SK-N-SH (cell line): ENCODE measurements around the gene HIGD1C. TPM values are rescaled to one million over a fixed set of nuclear protein-coding genes. Genes with fewer than 3 reads are reported as not detected.
A peak's percentile ranks its signal among the peaks of the same experiment; 100 is the strongest.

Experiments
- CTCF ChIA-PET: fragments of 300-600, 350-600 bp; formaldehyde crosslinking; extraction: SDS; loops from one replicate; lab custom pipeline; 2021; lab: Yijun Ruan, JAX
- POLR2A ChIA-PET: fragments of 350-600 bp; sonication (Branson Sonifier 250); formaldehyde crosslinking; extraction: SDS; loops from one replicate; lab custom pipeline; 2020; ENCODE audit warnings: antibody characterized with exemption, inconsistent platforms; lab: Yijun Ruan, JAX
- DNase-seq: peaks from one replicate; pipeline ENCODE4 v3.0.0; 2012
- H2AFZ ChIP-seq: fragments of 200-600 bp; sonication (generic); 2 replicates; pipeline ENCODE4 v1.8.1; 2016; ENCODE audit warnings: antibody characterized with exemption, mild to moderate bottlenecking, low read depth
- H3F3A ChIP-seq: fragments of 200-600 bp; sonication (generic); replicated peaks from 2 replicates; pipeline ENCODE3; 2016; ENCODE audit warnings: antibody characterized with exemption, mild to moderate bottlenecking; ENCODE audit not compliant: insufficient read depth
- H3K27ac ChIP-seq, 2 experiments: fragments of 200-500 bp in 1 of 2; fragments of 200-600 bp in 1 of 2; sonication (Bioruptor generic) in 1 of 2; sonication (generic), shearing (Covaris generic) in 1 of 2; 2 replicates each; pipeline versions ENCODE4 v1.5.1 to v1.6.1; 2014 to 2016; ENCODE audit warnings: low read depth in 2 of 2, inconsistent platforms in 1 of 2, low read length in 1 of 2, mild to moderate bottlenecking in 1 of 2, mixed read lengths in 1 of 2
- H3K27me3 ChIP-seq: fragments of 200-600 bp; sonication (generic), shearing (Covaris generic); 2 replicates; pipeline ENCODE4 v1.6.1; 2016; ENCODE audit warnings: mixed run types; ENCODE audit not compliant: insufficient read depth
- H3K36me3 ChIP-seq, 2 experiments: fragments of 200-500 bp in 1 of 2; fragments of 200-600 bp in 1 of 2; sonication (Bioruptor generic) in 1 of 2; sonication (generic) in 1 of 2; replicated peaks in 1 of 2; 2 replicates each; pipeline versions ENCODE3 to v1.5.1; 2014 to 2016; ENCODE audit warnings: low read length in 1 of 2, mild to moderate bottlenecking in 1 of 2; ENCODE audit not compliant: insufficient read depth in 2 of 2, control insufficient read depth in 1 of 2
- H3K4me1 ChIP-seq, 2 experiments: fragments of 200-500 bp in 1 of 2; fragments of 200-600 bp in 1 of 2; sonication (Bioruptor generic) in 1 of 2; sonication (generic), shearing (Covaris generic) in 1 of 2; 2 replicates each; pipeline versions ENCODE4 v1.5.1 to v1.6.1; 2014 to 2016; ENCODE audit warnings: low read depth in 1 of 2, low read length in 1 of 2, mixed run types in 1 of 2; ENCODE audit not compliant: insufficient read depth in 2 of 2, control insufficient read depth in 1 of 2
- H3K4me2 ChIP-seq: fragments of 200-600 bp; sonication (generic), shearing (Covaris generic); 2 replicates; pipeline ENCODE4 v1.6.1; 2017; ENCODE audit warnings: mixed run types
- H3K4me3 ChIP-seq, 2 experiments: fragments of 200-500 bp in 1 of 2; fragments of 200-600 bp in 1 of 2; sonication (Bioruptor generic) in 1 of 2; sonication (generic), shearing (Covaris generic) in 1 of 2; 2 replicates each; pipeline versions ENCODE4 v1.5.1 to v1.8.1; 2014 to 2016; ENCODE audit warnings: low read depth in 2 of 2, inconsistent platforms in 1 of 2, low read length in 1 of 2, mild to moderate bottlenecking in 1 of 2, mixed read lengths in 1 of 2, moderate library complexity in 1 of 2
- H3K79me2 ChIP-seq: fragments of 200-600 bp; sonication (generic); 2 replicates; pipeline ENCODE4 v1.8.1; 2017; ENCODE audit warnings: mild to moderate bottlenecking; ENCODE audit not compliant: insufficient read depth
- H3K9ac ChIP-seq: fragments of 200-600 bp; sonication (generic); 2 replicates; pipeline ENCODE4 v1.6.1; 2017; ENCODE audit warnings: mixed run types
- H3K9me2 ChIP-seq: fragments of 200-600 bp; sonication (generic); 2 replicates; pipeline ENCODE4 v1.6.1; 2017; ENCODE audit warnings: mixed run types
- H3K9me3 ChIP-seq: fragments of 200-600 bp; sonication (generic); 2 replicates; pipeline ENCODE4 v1.6.1; 2017; ENCODE audit warnings: mixed run types, mild to moderate bottlenecking, moderate library complexity
- H4K20me1 ChIP-seq: fragments of 200-600 bp; sonication (generic); 2 replicates; pipeline ENCODE4 v1.6.1; 2017; ENCODE audit warnings: mild to moderate bottlenecking, mixed run types; ENCODE audit not compliant: insufficient read depth
- CHD2 ChIP-seq: fragments of 150-350 bp; IDR thresholded peaks from 2 replicates; pipeline ENCODE4 v1.6.1; 2018; ENCODE audit warnings: low read length; ENCODE audit not compliant: partially characterized antibody
- EP300 ChIP-seq, 2 experiments: IDR thresholded peaks; 2 replicates each; pipeline versions ENCODE4 v1.4.0 to v1.6.1; 2012; ENCODE audit warnings: borderline replicate concordance in 1 of 2, low read depth in 1 of 2, low read length in 1 of 2
- EZH2phosphoT487 ChIP-seq: fragments of 200-600 bp; sonication (generic); IDR thresholded peaks from 2 replicates; pipeline ENCODE4 v1.6.1; 2017; ENCODE audit warnings: low read depth, mixed run types, mild to moderate bottlenecking, antibody characterized with exemption, moderate library complexity, borderline replicate concordance
- FOXM1 ChIP-seq: IDR thresholded peaks from 2 replicates; pipeline ENCODE4 v1.4.0; 2012; ENCODE audit warnings: low read depth, mild to moderate bottlenecking
- GATA2 ChIP-seq: sonication (generic); formaldehyde crosslinking; IDR thresholded peaks from 2 replicates; pipeline ENCODE4 v1.5.0; 2020; ENCODE audit warnings: mild to moderate bottlenecking, missing genetic modification reagents
- MEF2A ChIP-seq: IDR thresholded peaks from 2 replicates; pipeline ENCODE4 v1.4.0; 2012; ENCODE audit warnings: low read depth, borderline replicate concordance
- MXI1 ChIP-seq: IDR thresholded peaks from 2 replicates; pipeline ENCODE4 v1.6.1; 2012; ENCODE audit warnings: mild to moderate bottlenecking, low read depth, low read length, improper control_type of control experiment
- NFIC ChIP-seq: IDR thresholded peaks from 2 replicates; pipeline ENCODE4 v1.4.0; 2012; ENCODE audit warnings: borderline replicate concordance
- NRF1 ChIP-seq: IDR thresholded peaks from 2 replicates; pipeline ENCODE4 v1.6.1; 2012; ENCODE audit warnings: low read depth, mild to moderate bottlenecking, low read length
- POLR2AphosphoS5 ChIP-seq: IDR thresholded peaks from 2 replicates; pipeline ENCODE4 v1.6.1; 2012; ENCODE audit warnings: low read depth, low read length
- RAD21 ChIP-seq: IDR thresholded peaks from 2 replicates; pipeline ENCODE4 v1.6.1; 2012; ENCODE audit warnings: mild to moderate bottlenecking, low read length
- RCOR1 ChIP-seq: fragments of 150-350 bp; IDR thresholded peaks from 2 replicates; pipeline ENCODE4 v1.6.1; 2017; ENCODE audit warnings: antibody characterized with exemption, low read length
- RFX5 ChIP-seq: IDR thresholded peaks from 2 replicates; pipeline ENCODE4 v1.6.1; 2012; ENCODE audit warnings: mild to moderate bottlenecking, improper control_type of control experiment, low read length
- RXRA ChIP-seq: IDR thresholded peaks from 2 replicates; pipeline ENCODE4 v1.4.0; 2012; ENCODE audit warnings: low read depth, mild to moderate bottlenecking, borderline replicate concordance
- SIN3A ChIP-seq: IDR thresholded peaks from 2 replicates; pipeline ENCODE4 v1.6.1; 2012; ENCODE audit warnings: low read depth, mild to moderate bottlenecking, low read length, moderate library complexity, borderline replicate concordance
- TAF1 ChIP-seq: IDR thresholded peaks from 2 replicates; pipeline ENCODE4 v1.6.1; 2012; ENCODE audit warnings: low read depth, mild to moderate bottlenecking, low read length, moderate library complexity, borderline replicate concordance
- TCF12 ChIP-seq: IDR thresholded peaks from 2 replicates; pipeline ENCODE4 v1.4.0; 2012
- TEAD4 ChIP-seq: IDR thresholded peaks from 2 replicates; pipeline ENCODE4 v1.4.0; 2012; ENCODE audit warnings: mild to moderate bottlenecking, borderline replicate concordance; ENCODE audit not compliant: insufficient read depth
- USF1 ChIP-seq: IDR thresholded peaks from 2 replicates; pipeline ENCODE4 v1.4.0; 2012; ENCODE audit warnings: low read depth, borderline replicate concordance
- USF2 ChIP-seq: fragments of 150-350 bp; IDR thresholded peaks from 2 replicates; pipeline ENCODE4 v1.6.1; 2017; ENCODE audit warnings: antibody characterized with exemption, low read length, low read depth, borderline replicate concordance
- YY1 ChIP-seq: IDR thresholded peaks from 2 replicates; pipeline ENCODE4 v1.4.0; 2012; ENCODE audit warnings: low read depth, mild to moderate bottlenecking
- WGBS: methylation state at CpG from one replicate; pipeline ENCODE4 v1.1.6; 2017; ENCODE audit warnings: low lambda C conversion rate; 5-methylcytosine and 5-hydroxymethylcytosine counted together
- polyA plus RNA-seq, 3 experiments: library from polyadenylated mRNA; depleted of rRNA; stranded (reverse); fragments of >200 nt; gene quantifications; 2 replicates each; pipeline ENCODE4 v1.2.3, GENCODE V29; 2012
- TF ChIP-seq, protein P1 (sequence below): IDR thresholded peaks from 2 replicates; pipeline ENCODE4 v1.4.0; 2012; ENCODE audit warnings: low read depth, borderline replicate concordance
- TF ChIP-seq, protein P2 (sequence below): IDR thresholded peaks from 2 replicates; pipeline ENCODE4 v1.4.0; 2012; ENCODE audit warnings: low read depth
- TF ChIP-seq, protein P3 (sequence below): fragments of 150-350 bp; IDR thresholded peaks from 2 replicates; pipeline ENCODE4 v1.6.1; 2016; ENCODE audit warnings: mild to moderate bottlenecking, low read depth, low read length

Gene HIGD1C
- polyA plus RNA-seq, 1 of the 3 experiments (the other 2 are of a cell fraction) = not detected

- TF ChIP-seq USF2 (no peak), YY1 (no peak), CHD2 (no peak), NRF1 (no peak), RAD21 (no peak)
Measured at GRCh38 chr12:50924131-50924438, 28.3 kb upstream of the HIGD1C start (continued).

DNA sequence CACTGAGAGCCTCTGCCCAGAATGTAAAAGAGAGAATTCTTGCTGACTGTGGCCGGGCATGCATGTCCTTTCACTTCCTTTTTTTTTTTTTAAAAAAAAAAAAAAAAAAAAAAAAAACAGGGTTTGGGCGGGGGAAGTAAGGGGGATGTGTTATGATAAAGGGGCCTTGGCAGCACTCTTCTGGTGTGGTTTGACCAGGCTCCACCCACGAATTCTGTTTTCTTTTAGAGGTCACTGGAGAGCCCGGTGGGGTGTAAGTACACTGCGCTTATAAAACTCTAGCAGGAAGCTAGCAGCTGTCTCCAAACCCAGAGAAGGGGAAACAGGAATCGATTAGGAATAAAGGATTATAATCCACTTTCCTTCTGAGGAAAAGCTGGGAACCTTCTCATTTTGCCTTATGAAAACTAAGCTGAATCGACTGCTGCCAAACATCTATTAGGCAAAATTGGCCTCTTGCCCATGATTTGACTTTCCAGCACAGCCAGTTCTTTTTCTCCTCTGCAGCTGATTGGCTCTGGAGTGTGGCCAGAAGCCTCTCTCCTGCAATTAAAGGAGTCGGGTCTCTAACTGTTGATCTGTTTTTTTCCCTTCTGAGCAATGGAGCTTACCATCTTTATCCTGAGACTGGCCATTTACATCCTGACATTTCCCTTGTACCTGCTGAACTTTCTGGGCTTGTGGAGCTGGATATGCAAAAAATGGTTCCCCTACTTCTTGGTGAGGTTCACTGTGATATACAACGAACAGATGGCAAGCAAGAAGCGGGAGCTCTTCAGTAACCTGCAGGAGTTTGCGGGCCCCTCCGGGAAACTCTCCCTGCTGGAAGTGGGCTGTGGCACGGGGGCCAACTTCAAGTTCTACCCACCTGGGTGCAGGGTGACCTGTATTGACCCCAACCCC lies 27.7 kb upstream of the HIGD1C start:
- Histone ChIP-seq H3K4me2 (peak overlapping the region; percentile 81), H3K4me1 (peaks cover 11 to 31% of the 10 kb centered on the region in 2 experiments), H3K79me2 (no peaks in the 10 kb centered on the region), H3K9ac (peak overlapping the region; percentile 49; the same call in 1 of the 2 replicates), H2AFZ (peak overlapping the region; percentile 96), H3K27me3 (no peaks in the 10 kb centered on the region), H3F3A (peaks cover 3% of the 10 kb centered on the region), H3K36me3 (no peaks in the 10 kb centered on the region), H3K27ac (peak overlapping the region; percentile 71 to 96; a peak in 3 of 4 replicates), H3K4me3 (peak overlapping the region; percentile 59 to 60), H3K9me2 (no peaks in the 10 kb centered on the region), H3K9me3 (no peaks in the 10 kb centered on the region), H4K20me1 (no peaks in the 10 kb centered on the region)
- TF ChIP-seq TAF1 (peak; percentile 45; the same call in 1 of the 2 replicates), USF1 (no peak), RFX5 (0 out of 2 replicates have a peak, but pooled peaks have one; percentile 5), NFIC (peak; percentile 88), SIN3A (no peak), EP300 (IDR thresholded peaks at IDR 0.05; ENCODE audit: borderline replicate concordance in 1 of 2, low read depth in 1 of 2, low read length in 1 of 2) (peak in 1 of 2 experiments; percentile 40; a peak in 2 of 4 replicates), NRF1 (no peak), CHD2 (no peak), RCOR1 (peak; percentile 33; the same call in 1 of the 2 replicates), EZH2phosphoT487 (no peak), TEAD4 (no peak), MXI1 (peak; percentile 56; the same call in 1 of the 2 replicates), TCF12 (peak; percentile 33), RXRA (0 out of 2 replicates have a peak, but pooled peaks have one; percentile 23), YY1 (no peak), FOXM1 (no peak), POLR2AphosphoS5 (peak; percentile 40), GATA2 (CRISPR knock-in tag) (no peak), MEF2A (no peak)
- TF ChIP-seq, protein P1, sequence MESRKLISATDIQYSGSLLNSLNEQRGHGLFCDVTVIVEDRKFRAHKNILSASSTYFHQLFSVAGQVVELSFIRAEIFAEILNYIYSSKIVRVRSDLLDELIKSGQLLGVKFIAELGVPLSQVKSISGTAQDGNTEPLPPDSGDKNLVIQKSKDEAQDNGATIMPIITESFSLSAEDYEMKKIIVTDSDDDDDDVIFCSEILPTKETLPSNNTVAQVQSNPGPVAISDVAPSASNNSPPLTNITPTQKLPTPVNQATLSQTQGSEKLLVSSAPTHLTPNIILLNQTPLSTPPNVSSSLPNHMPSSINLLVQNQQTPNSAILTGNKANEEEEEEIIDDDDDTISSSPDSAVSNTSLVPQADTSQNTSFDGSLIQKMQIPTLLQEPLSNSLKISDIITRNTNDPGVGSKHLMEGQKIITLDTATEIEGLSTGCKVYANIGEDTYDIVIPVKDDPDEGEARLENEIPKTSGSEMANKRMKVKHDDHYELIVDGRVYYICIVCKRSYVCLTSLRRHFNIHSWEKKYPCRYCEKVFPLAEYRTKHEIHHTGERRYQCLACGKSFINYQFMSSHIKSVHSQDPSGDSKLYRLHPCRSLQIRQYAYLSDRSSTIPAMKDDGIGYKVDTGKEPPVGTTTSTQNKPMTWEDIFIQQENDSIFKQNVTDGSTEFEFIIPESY = no peak
- TF ChIP-seq, protein P2, sequence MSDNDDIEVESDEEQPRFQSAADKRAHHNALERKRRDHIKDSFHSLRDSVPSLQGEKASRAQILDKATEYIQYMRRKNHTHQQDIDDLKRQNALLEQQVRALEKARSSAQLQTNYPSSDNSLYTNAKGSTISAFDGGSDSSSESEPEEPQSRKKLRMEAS = peak; percentile 20
- TF ChIP-seq, protein P3, sequence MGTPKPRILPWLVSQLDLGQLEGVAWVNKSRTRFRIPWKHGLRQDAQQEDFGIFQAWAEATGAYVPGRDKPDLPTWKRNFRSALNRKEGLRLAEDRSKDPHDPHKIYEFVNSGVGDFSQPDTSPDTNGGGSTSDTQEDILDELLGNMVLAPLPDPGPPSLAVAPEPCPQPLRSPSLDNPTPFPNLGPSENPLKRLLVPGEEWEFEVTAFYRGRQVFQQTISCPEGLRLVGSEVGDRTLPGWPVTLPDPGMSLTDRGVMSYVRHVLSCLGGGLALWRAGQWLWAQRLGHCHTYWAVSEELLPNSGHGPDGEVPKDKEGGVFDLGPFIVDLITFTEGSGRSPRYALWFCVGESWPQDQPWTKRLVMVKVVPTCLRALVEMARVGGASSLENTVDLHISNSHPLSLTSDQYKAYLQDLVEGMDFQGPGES = no peak
- DNase-seq = peak; percentile 65
- CTCF ChIA-PET = interaction anchor here (0.9 to 2.6 kb wide), 4 partner anchors 43 to 160 kb away, joined by 3 to 17 read pairs (median 5); no protein-coding TSS in a partner anchor
- POLR2A ChIA-PET = interaction anchor here (0.8 kb wide), 1 partner anchor 161 kb away, joined by 3 read pairs; no protein-coding TSS in a partner anchor
- 7% methylated on average over 13 of the region's 13 CpGs for WGBS
